Activated naive CD4-positive, alpha-beta T cell treated with anti-CD3 and anti-CD28 coated beads, Interleukin-2, amount 50 U/mL, for 16 hours (primary cell): ENCODE measurements around the gene IPPK.
"Not testable (repeated sequence)": the region's sequence is repeated elsewhere in the genome, so short reads cannot be mapped to it uniquely, and the experiment has no call there.

Experiments used
- DNase-seq: peaks from one replicate; pipeline ENCODE4 v3.0.0-alpha.2; 2020

The IPPK gene

GRCh38 chr9:92589923-92590322 lies 80.0 kb downstream of the IPPK start:
- no peak for DNase-seq

GRCh38 chr9:92576175-92576574 lies 93.8 kb downstream of the IPPK start:
- no peak for DNase-seq

GRCh38 chr9:92573612-92574011 lies 96.3 kb downstream of the IPPK start:
- DNase-seq: not testable (repeated sequence)

GRCh38 chr9:92571871-92572270 lies 98.1 kb downstream of the IPPK start:
- not testable (repeated sequence) for DNase-seq

GRCh38 chr9:92564982-92565381 lies 104.9 kb downstream of the IPPK start:
- DNase-seq: no peak

- DNase-seq: no peak
Measured at GRCh38 chr9:92564504-92564903, 105.4 kb downstream of the IPPK start.
